SK-N-SH treated with all-trans-retinoic acid at 6 μM for 48 hours (cell line): ENCODE results near the gene IFNA5.

Experiments
- ATAC-seq: fragments of 200-7000 bp; cut with Tn5 transposase; 3 replicates; pipeline ENCODE4 v1.9.1; 2020; ENCODE audit warnings: mild to moderate bottlenecking, moderate library complexity
- ARNTL ChIP-seq: fragments of 450-650 bp; formaldehyde crosslinking; IDR thresholded peaks from 2 replicates; pipeline ENCODE4 v1.5.0; 2020; ENCODE audit warnings: low read depth, mild to moderate bottlenecking, moderate library complexity, borderline replicate concordance
- BACH2 ChIP-seq: fragments of 250-450 bp; sonication (Bioruptor Pico); IDR thresholded peaks from 2 replicates; pipeline ENCODE4 v1.9.0; 2021; ENCODE audit warnings: mild to moderate bottlenecking, borderline replicate concordance
- CSDC2 ChIP-seq: fragments of 250-450 bp; sonication (Bioruptor Pico); IDR thresholded peaks from 2 replicates; pipeline ENCODE4 v1.5.0; 2020; ENCODE audit warnings: mild to moderate bottlenecking, moderate library complexity
- GLIS3 ChIP-seq: fragments of 250-450 bp; sonication (Bioruptor Pico); IDR thresholded peaks from 2 replicates; pipeline ENCODE4 v1.5.0; 2020; ENCODE audit warnings: mild to moderate bottlenecking, moderate library complexity
- ISL1 ChIP-seq: fragments of 250-450 bp; sonication (Bioruptor Pico); IDR thresholded peaks from 2 replicates; pipeline ENCODE4 v2.1.2; 2022; ENCODE audit warnings: mild to moderate bottlenecking, moderate library complexity
- OSR1 ChIP-seq: fragments of 250-450 bp; sonication (Bioruptor Pico); IDR thresholded peaks from 2 replicates; pipeline ENCODE4 v1.8.0; 2022; ENCODE audit warnings: moderate library complexity, mild to moderate bottlenecking, inconsistent platforms
- RARB ChIP-seq: fragments of 250-450 bp; sonication (Bioruptor Pico); IDR thresholded peaks from 2 replicates; pipeline ENCODE4 v1.8.0; 2021; ENCODE audit warnings: mild to moderate bottlenecking, moderate library complexity
- SNAI2 ChIP-seq: fragments of 250-450 bp; sonication (Bioruptor Pico); IDR thresholded peaks from 2 replicates; pipeline ENCODE4 v1.5.0; 2020; ENCODE audit warnings: mild to moderate bottlenecking, moderate library complexity
- TCF4 ChIP-seq: fragments of 250-450 bp; sonication (Bioruptor Pico); IDR thresholded peaks from 2 replicates; pipeline ENCODE4 v1.8.0; 2021; ENCODE audit warnings: mild to moderate bottlenecking, moderate library complexity, borderline replicate concordance
- TOX ChIP-seq: fragments of 250-450 bp; sonication (Bioruptor Pico); IDR thresholded peaks from 2 replicates; pipeline ENCODE4 v1.8.0; 2021; ENCODE audit warnings: mild to moderate bottlenecking, moderate library complexity, borderline replicate concordance
- ZC3H10 ChIP-seq: fragments of 250-450 bp; sonication (Bioruptor Pico); IDR thresholded peaks from 2 replicates; pipeline ENCODE4 v1.5.1; 2021; ENCODE audit warnings: mild to moderate bottlenecking, moderate library complexity
- ZFP3 ChIP-seq: fragments of 250-450 bp; sonication (Bioruptor Pico); IDR thresholded peaks from 2 replicates; pipeline ENCODE4 v1.5.0; 2020; ENCODE audit warnings: mild to moderate bottlenecking, moderate library complexity
- ZFP30 ChIP-seq: fragments of 450-650 bp; formaldehyde crosslinking; IDR thresholded peaks from 2 replicates; pipeline ENCODE4 v1.5.0; 2022; ENCODE audit warnings: mild to moderate bottlenecking, moderate library complexity
- ZNF565 ChIP-seq: fragments of 450-650 bp; formaldehyde crosslinking; conservative IDR thresholded peaks from 2 replicates; pipeline ENCODE4 v1.5.0; 2020; ENCODE audit warnings: low read depth, mild to moderate bottlenecking, moderate library complexity
- ZNF70 ChIP-seq: fragments of 450-650 bp; formaldehyde crosslinking; IDR thresholded peaks from 2 replicates; pipeline ENCODE4 v1.5.0; 2020; ENCODE audit warnings: mild to moderate bottlenecking, moderate library complexity
- ZNF8 ChIP-seq: fragments of 450-650 bp; formaldehyde crosslinking; IDR thresholded peaks from 2 replicates; pipeline ENCODE4 v1.5.0; 2020; ENCODE audit warnings: mild to moderate bottlenecking, moderate library complexity
- TF ChIP-seq, protein P1 (sequence below): fragments of 250-450 bp; sonication (Bioruptor Pico); IDR thresholded peaks from 2 replicates; pipeline ENCODE4 v1.5.1; 2021; ENCODE audit warnings: mild to moderate bottlenecking, moderate library complexity
- TF ChIP-seq, protein P2 (sequence below): fragments of 250-450 bp; sonication (Bioruptor Pico); IDR thresholded peaks from 2 replicates; pipeline ENCODE4 v1.8.0; 2020; ENCODE audit warnings: mild to moderate bottlenecking, moderate library complexity, borderline replicate concordance
- TF ChIP-seq, protein P3 (sequence below): fragments of 250-450 bp; sonication (Bioruptor Pico); IDR thresholded peaks from 2 replicates; pipeline ENCODE4 v1.8.0; 2021; ENCODE audit warnings: low read depth, mild to moderate bottlenecking, moderate library complexity, borderline replicate concordance
- TF ChIP-seq, protein P4 (sequence below): fragments of 250-450 bp; sonication (Bioruptor Pico); IDR thresholded peaks from 2 replicates; pipeline ENCODE4 v1.5.0; 2020; ENCODE audit warnings: mild to moderate bottlenecking, moderate library complexity

The IFNA5 gene

DNA sequence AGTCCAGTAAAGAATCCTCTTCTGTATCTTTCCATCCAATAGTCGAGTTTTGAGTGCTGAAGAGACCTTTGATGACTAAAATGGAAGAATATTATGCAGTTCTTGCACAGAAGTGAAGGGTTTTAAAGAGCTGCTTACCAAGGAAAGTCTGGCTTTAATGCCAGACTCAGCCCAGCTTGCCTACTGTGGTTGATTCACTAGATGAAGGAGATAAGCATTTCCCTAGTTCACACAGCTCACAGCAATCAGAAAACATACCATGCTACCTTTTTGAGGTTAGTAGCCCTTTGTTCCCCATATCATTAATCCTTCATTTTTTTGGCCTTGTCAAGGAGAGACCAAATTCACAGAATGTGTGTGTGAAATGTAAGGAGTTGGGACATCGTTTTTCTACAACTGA is 15.3 kb downstream of the IFNA5 start:
- TF ChIP-seq TCF4 (CRISPR knock-in tag) (no peak), ZNF8 (no peak), CSDC2 (CRISPR knock-in tag) (no peak), ZC3H10 (CRISPR knock-in tag) (no peak), ISL1 (CRISPR knock-in tag) (no peak), ZFP30 (CRISPR knock-in tag) (no peak), ARNTL (CRISPR knock-in tag) (no peak)
- TF ChIP-seq, protein P1, sequence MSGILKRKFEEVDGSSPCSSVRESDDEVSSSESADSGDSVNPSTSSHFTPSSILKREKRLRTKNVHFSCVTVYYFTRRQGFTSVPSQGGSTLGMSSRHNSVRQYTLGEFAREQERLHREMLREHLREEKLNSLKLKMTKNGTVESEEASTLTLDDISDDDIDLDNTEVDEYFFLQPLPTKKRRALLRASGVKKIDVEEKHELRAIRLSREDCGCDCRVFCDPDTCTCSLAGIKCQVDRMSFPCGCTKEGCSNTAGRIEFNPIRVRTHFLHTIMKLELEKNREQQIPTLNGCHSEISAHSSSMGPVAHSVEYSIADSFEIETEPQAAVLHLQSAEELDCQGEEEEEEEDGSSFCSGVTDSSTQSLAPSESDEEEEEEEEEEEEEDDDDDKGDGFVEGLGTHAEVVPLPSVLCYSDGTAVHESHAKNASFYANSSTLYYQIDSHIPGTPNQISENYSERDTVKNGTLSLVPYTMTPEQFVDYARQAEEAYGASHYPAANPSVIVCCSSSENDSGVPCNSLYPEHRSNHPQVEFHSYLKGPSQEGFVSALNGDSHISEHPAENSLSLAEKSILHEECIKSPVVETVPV = no peak
- TF ChIP-seq, protein P2, sequence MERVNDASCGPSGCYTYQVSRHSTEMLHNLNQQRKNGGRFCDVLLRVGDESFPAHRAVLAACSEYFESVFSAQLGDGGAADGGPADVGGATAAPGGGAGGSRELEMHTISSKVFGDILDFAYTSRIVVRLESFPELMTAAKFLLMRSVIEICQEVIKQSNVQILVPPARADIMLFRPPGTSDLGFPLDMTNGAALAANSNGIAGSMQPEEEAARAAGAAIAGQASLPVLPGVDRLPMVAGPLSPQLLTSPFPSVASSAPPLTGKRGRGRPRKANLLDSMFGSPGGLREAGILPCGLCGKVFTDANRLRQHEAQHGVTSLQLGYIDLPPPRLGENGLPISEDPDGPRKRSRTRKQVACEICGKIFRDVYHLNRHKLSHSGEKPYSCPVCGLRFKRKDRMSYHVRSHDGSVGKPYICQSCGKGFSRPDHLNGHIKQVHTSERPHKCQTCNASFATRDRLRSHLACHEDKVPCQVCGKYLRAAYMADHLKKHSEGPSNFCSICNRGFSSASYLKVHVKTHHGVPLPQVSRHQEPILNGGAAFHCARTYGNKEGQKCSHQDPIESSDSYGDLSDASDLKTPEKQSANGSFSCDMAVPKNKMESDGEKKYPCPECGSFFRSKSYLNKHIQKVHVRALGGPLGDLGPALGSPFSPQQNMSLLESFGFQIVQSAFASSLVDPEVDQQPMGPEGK (CRISPR knock-in tag) = no peak
- TF ChIP-seq, protein P3, sequence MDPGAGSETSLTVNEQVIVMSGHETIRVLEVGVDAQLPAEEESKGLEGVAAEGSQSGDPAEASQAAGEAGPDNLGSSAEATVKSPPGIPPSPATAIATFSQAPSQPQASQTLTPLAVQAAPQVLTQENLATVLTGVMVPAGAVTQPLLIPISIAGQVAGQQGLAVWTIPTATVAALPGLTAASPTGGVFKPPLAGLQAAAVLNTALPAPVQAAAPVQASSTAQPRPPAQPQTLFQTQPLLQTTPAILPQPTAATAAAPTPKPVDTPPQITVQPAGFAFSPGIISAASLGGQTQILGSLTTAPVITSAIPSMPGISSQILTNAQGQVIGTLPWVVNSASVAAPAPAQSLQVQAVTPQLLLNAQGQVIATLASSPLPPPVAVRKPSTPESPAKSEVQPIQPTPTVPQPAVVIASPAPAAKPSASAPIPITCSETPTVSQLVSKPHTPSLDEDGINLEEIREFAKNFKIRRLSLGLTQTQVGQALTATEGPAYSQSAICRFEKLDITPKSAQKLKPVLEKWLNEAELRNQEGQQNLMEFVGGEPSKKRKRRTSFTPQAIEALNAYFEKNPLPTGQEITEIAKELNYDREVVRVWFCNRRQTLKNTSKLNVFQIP (CRISPR knock-in tag) = no peak
- ATAC-seq = no peak

DNA sequence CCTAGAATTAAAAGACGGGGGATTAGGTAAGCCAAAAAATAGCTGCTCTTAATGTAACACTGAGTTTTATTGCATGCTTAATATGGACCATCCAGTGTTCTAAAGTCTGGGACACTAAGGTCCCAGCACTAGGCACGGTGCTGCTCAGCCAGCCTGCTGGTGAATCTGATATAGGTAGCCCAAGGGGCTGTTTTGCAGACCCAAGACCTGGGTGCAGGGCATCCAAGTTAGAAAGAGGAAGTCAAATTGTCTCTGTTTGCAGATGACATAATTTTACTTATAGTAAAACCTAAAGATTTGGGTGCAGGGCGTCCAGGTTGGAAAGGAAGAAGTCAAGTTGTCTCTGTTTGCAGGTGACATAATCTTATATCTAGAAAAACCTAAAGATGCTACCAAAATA is 17.8 kb downstream of the IFNA5 start:
- no peak for ATAC-seq
- TF ChIP-seq CSDC2 (CRISPR knock-in tag) (no peak), ZNF8 (no peak), ZNF565 (CRISPR knock-in tag) (no peak), TOX (CRISPR knock-in tag) (no peak), ISL1 (CRISPR knock-in tag) (no peak), OSR1 (no peak), ZC3H10 (CRISPR knock-in tag) (no peak), ZNF70 (CRISPR knock-in tag) (no peak), ZFP3 (CRISPR knock-in tag) (no peak), BACH2 (CRISPR knock-in tag) (no peak), RARB (CRISPR knock-in tag) (no peak), TCF4 (CRISPR knock-in tag) (no peak), GLIS3 (CRISPR knock-in tag) (no peak), SNAI2 (CRISPR knock-in tag) (no peak), ZFP30 (CRISPR knock-in tag) (no peak)
- TF ChIP-seq, protein P2 (CRISPR knock-in tag) = no peak
- TF ChIP-seq, protein P1 = no peak
- TF ChIP-seq, protein P3 (CRISPR knock-in tag) = no peak
- TF ChIP-seq, protein P4, sequence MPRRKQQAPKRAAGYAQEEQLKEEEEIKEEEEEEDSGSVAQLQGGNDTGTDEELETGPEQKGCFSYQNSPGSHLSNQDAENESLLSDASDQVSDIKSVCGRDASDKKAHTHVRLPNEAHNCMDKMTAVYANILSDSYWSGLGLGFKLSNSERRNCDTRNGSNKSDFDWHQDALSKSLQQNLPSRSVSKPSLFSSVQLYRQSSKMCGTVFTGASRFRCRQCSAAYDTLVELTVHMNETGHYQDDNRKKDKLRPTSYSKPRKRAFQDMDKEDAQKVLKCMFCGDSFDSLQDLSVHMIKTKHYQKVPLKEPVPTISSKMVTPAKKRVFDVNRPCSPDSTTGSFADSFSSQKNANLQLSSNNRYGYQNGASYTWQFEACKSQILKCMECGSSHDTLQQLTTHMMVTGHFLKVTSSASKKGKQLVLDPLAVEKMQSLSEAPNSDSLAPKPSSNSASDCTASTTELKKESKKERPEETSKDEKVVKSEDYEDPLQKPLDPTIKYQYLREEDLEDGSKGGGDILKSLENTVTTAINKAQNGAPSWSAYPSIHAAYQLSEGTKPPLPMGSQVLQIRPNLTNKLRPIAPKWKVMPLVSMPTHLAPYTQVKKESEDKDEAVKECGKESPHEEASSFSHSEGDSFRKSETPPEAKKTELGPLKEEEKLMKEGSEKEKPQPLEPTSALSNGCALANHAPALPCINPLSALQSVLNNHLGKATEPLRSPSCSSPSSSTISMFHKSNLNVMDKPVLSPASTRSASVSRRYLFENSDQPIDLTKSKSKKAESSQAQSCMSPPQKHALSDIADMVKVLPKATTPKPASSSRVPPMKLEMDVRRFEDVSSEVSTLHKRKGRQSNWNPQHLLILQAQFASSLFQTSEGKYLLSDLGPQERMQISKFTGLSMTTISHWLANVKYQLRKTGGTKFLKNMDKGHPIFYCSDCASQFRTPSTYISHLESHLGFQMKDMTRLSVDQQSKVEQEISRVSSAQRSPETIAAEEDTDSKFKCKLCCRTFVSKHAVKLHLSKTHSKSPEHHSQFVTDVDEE (CRISPR knock-in tag) = no peak
